C4-2B (cell line): ENCODE data around the gene BTBD8.

Experiments
- H3K27ac ChIP-seq: fragments of 450-650 bp; 2 replicates; pipeline ENCODE4 v1.5.1; 2017
- CTCF ChIP-seq: fragments of 450-650 bp; conservative IDR thresholded peaks from 2 replicates; pipeline ENCODE4 v1.5.1; 2017; ENCODE audit warnings: mild to moderate bottlenecking
- ZFX ChIP-seq: fragments of 450-650 bp; IDR thresholded peaks from 2 replicates; pipeline ENCODE4 v1.6.1; 2017

BTBD8 gene

GRCh38 chr1:92094595-92094994, 14.4 kb downstream of the BTBD8 start:
- H3K27ac ChIP-seq = no peak overlapping the region
- TF ChIP-seq ZFX = no peak

- TF ChIP-seq ZFX (no peak), CTCF (no peak)
- no peak overlapping the region for H3K27ac ChIP-seq
Observed at GRCh38 chr1:92095874-92096273, 15.7 kb downstream of the BTBD8 start.

GRCh38 chr1:92096317-92096716, 16.2 kb downstream of the BTBD8 start:
- TF ChIP-seq ZFX (no peak), CTCF (no peak)

GRCh38 chr1:92105546-92106081, 25.5 kb downstream of the BTBD8 start:
- TF ChIP-seq ZFX (no peak), CTCF (no peak)
- H3K27ac ChIP-seq = no peak overlapping the region

More at GRCh38 chr1:92096317-92096716, 16.2 kb downstream of the BTBD8 start:
- no peak overlapping the region for H3K27ac ChIP-seq

GRCh38 chr1:92108631-92109030, 28.5 kb downstream of the BTBD8 start:
- H3K27ac ChIP-seq = no peak overlapping the region
- TF ChIP-seq CTCF = no peak
- no peak for TF ChIP-seq ZFX

- no peak for TF ChIP-seq CTCF
- TF ChIP-seq ZFX = no peak
- no peak overlapping the region for H3K27ac ChIP-seq
Observed at GRCh38 chr1:92117526-92117925, 37.4 kb downstream of the BTBD8 start.

- TF ChIP-seq ZFX (no peak), CTCF (no peak)
- no peak overlapping the region for H3K27ac ChIP-seq
Observed at GRCh38 chr1:92118826-92119225, 38.7 kb downstream of the BTBD8 start.

GRCh38 chr1:92123868-92124267, 43.7 kb downstream of the BTBD8 start:
- TF ChIP-seq ZFX = no peak
- TF ChIP-seq CTCF = no peak
- no peak overlapping the region for H3K27ac ChIP-seq
